Spleen (tissue), 11 donors: ENCODE data around the gene ABTB2. TPM values are rescaled to one million over a fixed set of nuclear protein-coding genes. Genes with fewer than 3 reads are reported as not detected.

Experiments used
- DNase-seq: peaks from one replicate; pipeline ENCODE4 v3.0.0-alpha.2; 2020
- H3K27ac ChIP-seq, 8 donors: fragments of 200-600 bp; sonication (generic) in 7 of 8; 1 replicate in 4 of 8; 2 replicates in 4 of 8; pipeline versions ENCODE4 v1.5.0 to v1.8.0; 2016 to 2021; ENCODE audit warnings: inconsistent platforms in 4 of 8, mild to moderate bottlenecking in 4 of 8, moderate library complexity in 1 of 8
- H3K27me3 ChIP-seq, 7 donors: fragments of 200-600 bp; sonication (generic) in 6 of 7; replicated peaks in 1 of 7; 1 replicate in 4 of 7; 2 replicates in 3 of 7; pipeline versions ENCODE4 v1.5.0 to v1.8.0; 2016 to 2021; ENCODE audit warnings: inconsistent platforms in 3 of 7, mild to moderate bottlenecking in 1 of 7
- H3K36me3 ChIP-seq, 6 donors: fragments of 200-600 bp; sonication (generic) in 5 of 6; 1 replicate in 4 of 6; 2 replicates in 2 of 6; pipeline versions ENCODE4 v1.5.0 to v1.8.0; 2016 to 2021; ENCODE audit warnings: inconsistent platforms in 2 of 6
- H3K4me1 ChIP-seq, 6 donors: fragments of 200-600 bp; sonication (generic) in 5 of 6; 1 replicate in 3 of 6; 2 replicates in 3 of 6; pipeline versions ENCODE4 v1.5.0 to v1.8.0; 2016 to 2021; ENCODE audit warnings: inconsistent platforms in 3 of 6
- H3K4me3 ChIP-seq, 8 donors: fragments of 200-600 bp; sonication (generic) in 7 of 8; 1 replicate in 4 of 8; 2 replicates in 4 of 8; pipeline versions ENCODE4 v1.5.0 to v1.8.0; 2016 to 2021; ENCODE audit warnings: inconsistent platforms in 4 of 8, mild to moderate bottlenecking in 4 of 8, moderate library complexity in 2 of 8
- H3K9me3 ChIP-seq, 8 donors: fragments of 200-600 bp; sonication (generic) in 7 of 8; 1 replicate in 4 of 8; 2 replicates in 4 of 8; pipeline versions ENCODE4 v1.5.0 to v1.8.0; 2016 to 2021; ENCODE audit warnings: inconsistent platforms in 4 of 8
- POLR2A ChIP-seq, 3 donors: fragments of 450-650 bp; IDR thresholded peaks; one replicate each; pipeline ENCODE4 v1.5.1; 2017; ENCODE audit warnings: antibody characterized with exemption in 3 of 3, mild to moderate bottlenecking in 1 of 3
- POLR2AphosphoS5 ChIP-seq, 3 donors: sonication (generic); formaldehyde crosslinking; IDR thresholded peaks; one replicate each; pipeline ENCODE4 v1.5.1; 2017; ENCODE audit warnings: antibody characterized with exemption in 3 of 3
- WGBS, 5 donors: extraction: QIAGEN DNeasy Blood & Tissue Kit in 3 of 5; methylation state at CpG; one replicate each; pipeline versions ENCODE4 v1.1.5 to v1.1.7; 2013 to 2018; 5-methylcytosine and 5-hydroxymethylcytosine counted together
- intact Hi-C: fragments of 100-400 bp; cut with DNase I; formaldehyde crosslinking; loops from one replicate; pipeline ENCODE4 v1.15.0; 2023; ENCODE audit warnings: low total_unique reads
- polyA plus RNA-seq, 3 donors: library from polyadenylated mRNA; stranded (reverse); fragments of 200-250 nt; gene quantifications; one replicate each; pipeline ENCODE4 v1.2.1, GENCODE V29; 2013
- total RNA-seq, 7 donors: library from RNA; depleted of rRNA in 3 of 7; stranded (reverse); fragments of >200 nt in 3 of 7; fragmentation: NEBNext Ultra II Directional in 4 of 7; extraction: Animal tissue kit (Norgen Biotek cat#: 25700) in 4 of 7; gene quantifications; one replicate each; pipeline versions ENCODE4 v1.1.0 to v1.2.1, GENCODE V29; 2016 to 2021
- TF ChIP-seq, protein P1 (sequence below), 11 experiments: fragments of 200-600 bp in 7 of 11; fragments of 450-650 bp in 4 of 11; sonication (generic) in 4 of 11; IDR thresholded peaks in 8 of 11; conservative IDR thresholded peaks in 3 of 11; 1 replicate in 7 of 11; 2 replicates in 4 of 11; pipeline versions ENCODE4 v1.4.0 to v1.8.0; 2016 to 2021; ENCODE audit warnings: antibody characterized with exemption in 11 of 11, inconsistent platforms in 4 of 11, mild to moderate bottlenecking in 1 of 11
- donor health status: healthy with polysubstance abuse.
- donor health status: DM: no; HTN: no; CAD: no; lungs with moderate emphysema.
- donor health status: DM: no; HTN: no; CAD: no.
- donor health status: Bipolar disorder and iron deficiency.
- donor health status: healthy.
- donor health status: DM: no; HTN: no; CAD: no.
- donor health status: DM: yes; HTN: yes; CAD: no.

ABTB2 gene
- total and polyA plus RNA-seq, 10 donors: 0.41 to 2.9 (median 1.7) TPM

DNA sequence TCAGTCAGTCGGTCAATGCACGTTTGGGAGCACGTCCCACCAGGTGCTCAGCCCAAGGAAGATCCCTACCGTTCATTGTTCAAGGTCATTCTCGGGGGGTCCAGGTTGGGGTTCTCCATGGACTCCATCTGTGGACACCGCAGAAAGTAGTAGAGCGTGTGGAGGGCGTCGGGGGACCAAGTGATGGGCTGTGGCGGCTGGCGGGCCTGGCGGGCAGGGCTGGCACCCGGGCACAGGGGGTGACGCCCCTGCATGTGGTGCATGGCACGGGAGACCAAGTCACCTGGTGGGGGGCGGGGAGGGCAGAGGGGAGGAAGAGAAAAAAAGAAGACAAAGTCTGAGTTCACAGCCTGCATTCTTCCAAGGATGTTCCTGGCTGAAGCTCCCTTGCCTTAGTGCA is 160.6 kb downstream of the ABTB2 start:
- Histone ChIP-seq H3K36me3 (no peaks in the 10 kb centered on the region), H3K4me1 (no peaks in the 10 kb centered on the region), H3K4me3 (no peak overlapping the region), H3K27ac (no peak overlapping the region), H3K9me3 (no peaks in the 10 kb centered on the region), H3K27me3 (no peaks in the 10 kb centered on the region)
- no peak for DNase-seq
- 90 to 98% (median 96%) methylated on average over 16 of the region's 16 CpGs for WGBS, 5 donors
- no peak for TF ChIP-seq POLR2AphosphoS5 (IDR thresholded peaks at IDR 0.05)
- TF ChIP-seq, protein P1, sequence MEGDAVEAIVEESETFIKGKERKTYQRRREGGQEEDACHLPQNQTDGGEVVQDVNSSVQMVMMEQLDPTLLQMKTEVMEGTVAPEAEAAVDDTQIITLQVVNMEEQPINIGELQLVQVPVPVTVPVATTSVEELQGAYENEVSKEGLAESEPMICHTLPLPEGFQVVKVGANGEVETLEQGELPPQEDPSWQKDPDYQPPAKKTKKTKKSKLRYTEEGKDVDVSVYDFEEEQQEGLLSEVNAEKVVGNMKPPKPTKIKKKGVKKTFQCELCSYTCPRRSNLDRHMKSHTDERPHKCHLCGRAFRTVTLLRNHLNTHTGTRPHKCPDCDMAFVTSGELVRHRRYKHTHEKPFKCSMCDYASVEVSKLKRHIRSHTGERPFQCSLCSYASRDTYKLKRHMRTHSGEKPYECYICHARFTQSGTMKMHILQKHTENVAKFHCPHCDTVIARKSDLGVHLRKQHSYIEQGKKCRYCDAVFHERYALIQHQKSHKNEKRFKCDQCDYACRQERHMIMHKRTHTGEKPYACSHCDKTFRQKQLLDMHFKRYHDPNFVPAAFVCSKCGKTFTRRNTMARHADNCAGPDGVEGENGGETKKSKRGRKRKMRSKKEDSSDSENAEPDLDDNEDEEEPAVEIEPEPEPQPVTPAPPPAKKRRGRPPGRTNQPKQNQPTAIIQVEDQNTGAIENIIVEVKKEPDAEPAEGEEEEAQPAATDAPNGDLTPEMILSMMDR (IDR thresholded peaks at IDR 0.05 in 8 of 11, conservative IDR thresholded peaks at IDR 0.05 in 3 of 11): no peak
- no peak for TF ChIP-seq POLR2A (IDR thresholded peaks at IDR 0.05)
- intact Hi-C loops: no loop called here

DNA sequence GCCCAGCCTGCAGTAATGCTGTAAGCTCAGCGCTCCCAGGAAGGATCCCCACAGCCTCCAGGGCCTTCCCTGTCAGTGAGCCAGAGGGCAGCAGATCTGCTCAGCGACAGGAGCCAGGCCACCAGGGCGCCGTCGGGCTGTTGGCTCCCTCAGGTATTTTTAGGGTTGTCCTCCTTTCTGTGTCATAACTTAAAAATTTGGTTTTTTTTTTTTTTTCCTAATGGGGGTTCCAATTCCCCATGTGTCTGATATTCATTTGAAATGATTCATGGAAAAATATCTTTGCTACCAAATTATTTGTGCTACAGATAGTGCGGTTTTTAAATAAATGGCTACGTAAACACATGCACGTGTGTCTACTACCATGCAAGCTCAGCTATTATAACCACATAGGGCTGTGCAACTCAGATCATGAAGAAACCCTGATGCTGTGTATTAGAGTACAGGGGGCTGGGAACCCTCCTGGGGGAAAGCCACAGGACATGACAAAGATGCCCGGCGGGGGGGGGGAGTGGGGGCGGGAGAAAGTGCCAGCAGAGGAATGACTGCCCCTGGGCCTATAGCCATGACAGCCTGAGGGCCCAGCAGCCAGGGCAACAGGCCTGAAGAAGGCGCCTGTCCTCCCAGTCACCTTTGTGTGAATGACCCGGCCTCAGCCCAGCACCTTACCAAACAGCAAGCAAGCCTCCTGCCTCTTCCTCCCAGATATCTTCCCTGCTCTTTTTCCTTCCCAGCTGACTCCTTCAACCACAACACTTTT is 163.1 kb downstream of the ABTB2 start:
- H3K27me3 ChIP-seq: no peaks in the 10 kb centered on the region
- no peak overlapping the region for H3K27ac ChIP-seq
- TF ChIP-seq POLR2A (IDR thresholded peaks at IDR 0.05): no peak
- TF ChIP-seq, protein P1 (IDR thresholded peaks at IDR 0.05 in 8 of 11, conservative IDR thresholded peaks at IDR 0.05 in 3 of 11): no peak
- TF ChIP-seq POLR2AphosphoS5 (IDR thresholded peaks at IDR 0.05): no peak
- no peaks in the 10 kb centered on the region for H3K9me3 ChIP-seq
- H3K4me1 ChIP-seq: no peaks in the 10 kb centered on the region
- intact Hi-C loops: no loop called here
- 86 to 96% (median 90%) methylated on average over 12 to 13 of the region's 13 CpGs for WGBS, 5 donors
- DNase-seq: no peak
- H3K4me3 ChIP-seq: no peak overlapping the region
- no peaks in the 10 kb centered on the region for H3K36me3 ChIP-seq

DNA sequence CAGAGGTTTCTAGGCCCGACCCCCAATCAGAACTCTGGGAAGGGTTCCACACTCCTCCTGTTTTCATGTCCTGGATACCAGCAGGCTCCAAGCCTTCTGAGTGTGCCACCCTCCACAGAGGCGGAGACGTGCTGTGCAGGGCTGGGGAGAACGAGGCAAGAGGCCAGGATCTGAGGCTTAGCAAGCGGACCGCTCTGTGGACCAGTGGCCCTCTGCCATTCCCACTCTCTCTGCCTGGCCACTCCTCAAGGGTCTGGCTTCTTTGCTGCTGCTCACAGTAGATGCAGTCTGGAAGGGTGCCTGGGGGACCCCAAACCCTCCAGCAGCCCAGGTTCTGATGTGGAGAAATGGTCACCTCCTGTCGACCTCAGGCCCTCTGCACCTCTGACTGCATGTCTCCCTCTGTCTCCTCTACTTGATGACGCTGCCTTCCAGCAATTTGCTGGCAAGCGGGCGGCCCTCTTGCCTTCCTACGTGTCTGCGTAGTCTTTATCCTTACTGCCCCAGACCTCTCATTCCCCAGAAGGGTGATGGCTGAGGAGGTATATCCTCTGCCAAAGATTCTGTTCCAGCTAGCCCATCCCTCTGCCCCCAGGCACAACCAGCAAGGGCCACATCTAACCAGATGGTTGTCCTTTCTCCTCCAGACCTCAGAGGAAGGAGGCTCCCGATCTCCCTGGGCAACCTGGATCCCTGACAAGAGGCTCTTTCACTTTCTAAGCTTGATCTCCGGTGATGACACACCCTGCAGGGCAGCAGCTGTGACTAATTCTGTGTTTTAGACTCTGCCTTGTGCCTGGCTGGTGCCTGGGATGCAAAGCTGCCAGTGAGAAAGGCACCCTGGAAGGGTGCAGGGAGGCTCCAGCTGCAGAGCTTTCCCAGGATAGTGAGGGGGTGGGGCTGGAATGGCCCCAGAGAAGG is 165.1 kb downstream of the ABTB2 start:
- Histone ChIP-seq H3K4me3 (no peak overlapping the region), H3K27me3 (no peaks in the 10 kb centered on the region), H3K9me3 (no peaks in the 10 kb centered on the region), H3K36me3 (no peaks in the 10 kb centered on the region), H3K4me1 (no peaks in the 10 kb centered on the region), H3K27ac (no peak overlapping the region)
- TF ChIP-seq POLR2A (IDR thresholded peaks at IDR 0.05) (no peak), POLR2AphosphoS5 (IDR thresholded peaks at IDR 0.05) (no peak)
- TF ChIP-seq, protein P1 (IDR thresholded peaks at IDR 0.05 in 8 of 11, conservative IDR thresholded peaks at IDR 0.05 in 3 of 11): no peak
- WGBS, 5 donors: 71 to 93% (median 79%) methylated on average over 12 to 14 of the region's 14 CpGs
- no peak for DNase-seq
- intact Hi-C loops: no loop called here

DNA sequence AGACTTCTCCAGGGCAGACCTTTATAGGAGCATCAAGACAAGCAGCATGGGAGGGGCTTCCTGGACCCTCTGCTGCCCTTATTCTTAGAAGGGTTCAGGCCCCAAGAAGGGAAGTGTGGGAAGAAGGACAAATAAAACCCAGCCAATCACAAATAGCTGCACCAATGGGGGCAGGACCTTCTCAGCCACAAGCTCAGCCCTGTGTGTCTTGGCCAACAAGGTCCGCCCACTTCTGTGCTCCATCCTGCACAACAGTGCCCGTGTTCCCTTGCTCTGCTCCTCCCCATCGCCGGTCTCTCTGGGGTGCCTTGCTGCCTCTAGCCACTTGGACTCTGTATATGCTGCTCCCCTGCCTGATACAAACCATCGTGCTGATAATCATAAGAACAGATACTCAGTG is 166.2 kb downstream of the ABTB2 start:
- intact Hi-C loops: no loop called here

More for the DNA sequence above, 166.2 kb downstream of the ABTB2 start:
- TF ChIP-seq, protein P1 (IDR thresholded peaks at IDR 0.05 in 8 of 11, conservative IDR thresholded peaks at IDR 0.05 in 3 of 11): no peak
- TF ChIP-seq POLR2A (IDR thresholded peaks at IDR 0.05) (no peak), POLR2AphosphoS5 (IDR thresholded peaks at IDR 0.05) (no peak)
- Histone ChIP-seq H3K27me3 (no peaks in the 10 kb centered on the region), H3K4me3 (no peak overlapping the region), H3K27ac (no peak overlapping the region), H3K36me3 (no peaks in the 10 kb centered on the region), H3K9me3 (no peaks in the 10 kb centered on the region), H3K4me1 (no peaks in the 10 kb centered on the region)
- 81 to 87% (median 84%) methylated on average over 4 to 5 of the region's 5 CpGs for WGBS, 5 donors
- DNase-seq: no peak
